Embryonic facial prominence (tissue), 1 donor: ENCODE results near the gene MRPL12.
A peak's percentile ranks its signal among the peaks of the same experiment; 100 is the strongest.
"Not testable (repeated sequence)": the region's sequence is repeated elsewhere in the genome, so short reads cannot be mapped to it uniquely, and the experiment has no call there.

Experiments
- DNase-seq: peaks from one replicate; pipeline ENCODE4 v3.0.0-alpha.2; 2016; ENCODE audit errors: extremely low spot score

MRPL12 gene

DNA sequence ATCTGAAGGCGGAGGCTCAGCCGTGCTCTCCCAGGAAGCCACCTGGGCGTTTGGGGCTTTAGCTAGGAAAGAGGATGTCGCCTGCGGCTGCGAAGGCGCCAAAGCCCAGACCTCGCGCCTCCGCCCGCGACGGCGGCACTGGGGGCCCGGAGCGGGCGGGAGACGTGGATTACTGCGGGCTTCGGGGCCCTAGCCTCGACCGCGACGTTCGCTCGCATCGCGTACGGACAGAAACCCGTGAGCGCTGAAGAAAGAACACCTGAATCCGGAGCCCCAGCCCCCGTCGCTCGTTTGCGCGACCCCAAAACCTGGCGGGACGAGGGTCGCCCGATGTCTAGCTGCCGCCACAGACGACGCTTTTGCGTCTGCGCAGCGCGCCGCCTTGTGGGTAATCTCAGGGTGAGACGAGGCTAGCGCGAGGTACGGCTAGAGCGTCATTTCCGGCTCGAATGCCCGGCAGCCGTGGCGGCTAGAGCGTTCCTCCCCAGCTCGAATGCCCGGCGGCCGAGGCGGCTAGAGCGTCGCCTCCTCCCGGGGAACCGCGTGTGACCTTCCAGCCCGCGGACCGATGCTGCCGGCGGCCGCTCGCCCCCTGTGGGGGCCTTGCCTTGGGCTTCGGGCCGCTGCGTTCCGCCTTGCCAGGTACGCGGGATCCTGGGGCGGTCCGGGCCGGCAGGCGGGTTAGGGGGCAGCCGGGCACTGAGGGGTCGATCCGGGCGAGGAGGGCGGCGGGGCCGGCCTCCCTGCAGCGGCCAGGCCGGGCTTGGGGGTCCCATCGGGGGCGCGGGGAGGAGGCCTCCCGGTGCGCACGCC, at the start of gene MRPL12:
TSS of gene MRPL12 (plus strand) at position 434 of the 813 bp plus-strand sequence. CDS start at position 569, 135 bp downstream.
- DNase-seq: peak; percentile 90

DNA sequence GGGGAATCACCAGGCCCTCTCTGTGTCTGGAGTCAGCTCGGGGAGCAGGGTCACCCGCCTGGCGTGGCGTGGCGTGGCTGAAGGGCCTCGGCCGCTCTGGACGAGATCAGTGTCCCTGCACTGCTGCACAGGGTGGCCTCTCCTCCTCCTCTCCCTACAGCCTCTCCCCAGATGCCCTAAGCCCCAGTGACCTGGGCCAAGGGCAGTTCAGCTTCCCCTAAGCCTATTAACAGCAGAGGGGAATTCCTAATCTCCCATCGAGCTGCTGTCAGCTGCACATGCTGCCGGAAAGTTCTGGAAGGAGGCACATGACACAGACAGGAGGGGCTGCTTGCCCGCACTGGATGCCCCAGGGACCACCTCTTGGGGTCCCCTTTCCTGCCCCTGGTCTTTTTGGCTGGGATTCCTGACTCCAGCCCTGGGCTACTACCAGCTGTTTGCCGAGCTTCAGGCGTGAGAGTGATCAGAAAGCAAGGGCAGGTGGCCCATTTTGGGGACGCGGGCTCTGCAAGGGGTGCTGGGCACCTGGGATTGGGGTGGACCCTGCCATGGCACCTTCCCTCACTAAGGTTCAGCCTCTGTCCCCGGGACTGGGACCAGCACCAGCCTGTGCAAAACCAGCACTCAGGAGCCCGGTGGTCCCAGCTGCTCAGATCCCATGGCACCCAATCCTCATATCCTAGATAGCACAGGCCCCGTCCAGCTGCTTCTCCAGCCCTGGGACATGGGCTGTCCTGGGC, 47.6 kb upstream of the MRPL12 start:
- no peak for DNase-seq

- DNase-seq: no peak
These were observed 46.9 kb upstream of the MRPL12 start, which contains the start of gene PDE6G for GRCh38 chr17:81656118-81656743. TSS of gene PDE6G (minus strand) at chr17:81656542. CDS start at chr17:81653305, 3,237 bp downstream.

GRCh38 chr17:81656835-81657234, 46.3 kb upstream of the MRPL12 start:
- no peak for DNase-seq

DNA sequence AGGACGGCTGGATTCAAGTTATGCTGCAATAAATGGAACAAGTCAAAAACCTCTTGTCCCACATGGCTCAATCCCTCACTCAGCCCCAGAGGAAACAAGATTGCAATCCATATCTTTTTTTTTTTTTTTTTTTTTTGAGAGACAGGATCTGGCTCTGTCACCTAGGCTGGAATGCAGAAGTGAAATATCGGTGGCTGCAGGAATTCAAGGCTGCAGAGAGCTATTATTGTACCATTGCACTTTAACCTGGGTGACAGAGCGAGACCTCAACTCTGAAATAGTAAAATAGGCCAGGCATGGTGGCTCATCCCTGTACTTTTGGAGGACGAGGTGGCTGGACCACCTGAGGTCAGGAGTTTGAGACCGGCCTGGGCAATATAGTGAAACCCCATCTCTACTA, 44.1 kb upstream of the MRPL12 start:
- no peak for DNase-seq

DNA sequence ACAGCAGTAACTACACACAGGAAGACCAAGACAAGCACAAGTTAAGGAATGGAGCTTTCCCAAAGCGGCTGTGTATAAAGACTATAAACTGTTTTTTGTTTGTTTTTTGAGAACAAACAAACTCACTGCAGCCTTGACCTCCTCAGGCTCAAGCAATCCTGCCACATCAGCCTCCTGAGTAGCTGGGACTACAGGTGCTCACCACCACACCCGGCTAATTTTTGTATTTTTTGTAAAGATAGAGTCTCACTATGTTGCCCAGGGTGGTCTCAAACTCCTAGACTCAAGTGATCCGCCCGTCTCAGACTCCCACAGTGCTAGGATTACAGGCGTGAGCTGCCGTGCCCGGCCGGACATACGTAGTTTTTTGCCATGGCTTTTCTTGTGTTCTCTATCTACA, 42.7 kb upstream of the MRPL12 start:
- no peak for DNase-seq

- no peak for DNase-seq
These were observed 41.2 kb upstream of the MRPL12 start for GRCh38 chr17:81662002-81662401.

DNA sequence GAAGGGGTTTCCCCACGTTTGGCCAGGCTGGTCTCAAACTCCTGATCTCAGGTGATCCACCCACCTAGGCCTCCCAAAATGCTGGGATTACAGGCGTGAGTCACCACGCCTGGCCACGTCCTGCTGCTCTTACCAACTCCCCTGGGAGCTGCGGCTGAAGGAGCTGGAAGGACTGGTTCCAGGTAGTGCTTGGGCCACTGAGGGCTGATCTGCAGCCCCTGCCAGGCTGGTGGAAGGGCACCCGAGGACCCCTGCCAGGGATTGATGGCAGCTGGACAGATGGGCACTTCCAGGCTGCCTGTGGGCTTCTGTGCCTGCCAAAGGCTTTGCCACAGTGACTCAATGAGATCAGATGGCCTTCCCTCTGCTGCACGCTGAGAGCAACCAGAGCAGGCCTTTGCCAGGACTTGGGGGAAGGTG, 39.1 kb upstream of the MRPL12 start:
- no peak for DNase-seq

GRCh38 chr17:81665205-81666091, 37.7 kb upstream of the MRPL12 start:
- DNase-seq: no peak

DNA sequence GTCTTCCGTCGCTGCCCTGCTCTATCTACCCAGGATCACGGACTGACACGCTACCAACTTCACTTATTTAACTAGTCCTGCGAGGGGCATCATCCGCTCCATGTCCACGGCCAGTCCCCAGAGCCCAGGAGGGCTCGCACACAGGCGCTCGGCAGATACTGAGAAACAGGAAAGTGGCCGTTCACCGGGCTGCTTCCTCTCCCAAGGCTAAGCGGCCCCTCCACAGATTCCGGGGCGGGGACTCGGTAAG, 37.1 kb upstream of the MRPL12 start:
- DNase-seq: no peak

- DNase-seq: peak; percentile 90
These were observed 36.6 kb upstream of the MRPL12 start, which contains the start of the genes CCDC137 and OXLD1 for GRCh38 chr17:81666342-81667191. TSS of gene CCDC137 (plus strand) at chr17:81666737. CDS start at chr17:81666767, 30 bp downstream. TSS of gene OXLD1 (minus strand) at chr17:81666605. CDS start at chr17:81666577, 28 bp downstream.

- no peak for DNase-seq
These were observed 35.4 kb upstream of the MRPL12 start for GRCh38 chr17:81667754-81668153.

DNA sequence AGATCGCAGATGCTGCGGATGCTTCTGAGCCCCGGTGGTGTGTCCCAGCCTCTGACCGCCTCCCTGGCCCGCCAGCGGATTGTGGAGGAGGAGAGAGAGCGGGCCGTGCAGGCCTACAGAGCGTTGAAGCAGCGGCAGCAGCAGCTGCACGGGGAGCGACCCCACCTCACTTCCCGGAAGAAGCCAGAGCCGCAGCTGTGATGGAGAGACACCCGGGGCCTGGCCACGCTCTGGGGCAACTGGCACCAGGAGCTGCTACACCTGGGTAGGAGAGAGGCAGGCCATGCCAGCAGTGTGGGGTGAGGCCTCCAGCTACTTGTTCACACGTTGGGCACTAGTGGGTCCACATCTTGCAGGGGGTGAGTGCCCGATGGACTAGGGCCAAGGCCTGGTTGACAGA, 30.7 kb upstream of the MRPL12 start:
- no peak for DNase-seq

DNA sequence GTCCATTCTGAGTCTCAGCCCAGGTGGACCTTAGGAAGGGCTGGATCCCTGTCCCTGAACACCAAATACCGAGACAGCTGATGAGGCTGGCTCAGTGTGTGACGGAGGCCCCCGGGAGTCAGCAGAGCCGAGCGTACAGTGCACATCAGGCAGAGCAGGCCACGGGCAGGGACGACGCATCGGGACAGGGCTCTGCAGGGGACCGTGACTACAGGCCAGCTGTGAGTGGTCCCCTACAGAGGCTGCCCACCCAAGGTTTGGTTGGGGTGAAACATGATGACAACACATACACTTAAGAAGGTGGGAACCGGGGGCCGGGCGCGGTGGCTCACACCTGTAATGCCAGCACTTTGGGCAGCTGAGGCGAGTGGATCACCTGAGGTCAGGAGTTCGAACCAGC, 30.2 kb upstream of the MRPL12 start:
- DNase-seq: no peak

- no peak for DNase-seq
These were observed 29.5 kb upstream of the MRPL12 start for GRCh38 chr17:81673561-81674258.

- not testable (repeated sequence) for DNase-seq
These were observed 27.5 kb upstream of the MRPL12 start for GRCh38 chr17:81675515-81676221.

- DNase-seq: no peak
These were observed 26.3 kb upstream of the MRPL12 start for GRCh38 chr17:81676906-81677305.

- DNase-seq: no peak
These were observed 23.0 kb upstream of the MRPL12 start for GRCh38 chr17:81680150-81680549.

GRCh38 chr17:81681672-81682071, 21.5 kb upstream of the MRPL12 start:
- DNase-seq: no peak
